ENCODE data around the gene ZNF182. TPM values are rescaled to one million over a fixed set of nuclear protein-coding genes. Genes with fewer than 3 reads are reported as not detected.
"Not testable (repeated sequence)": the region's sequence is repeated elsewhere in the genome, so short reads cannot be mapped to it uniquely, and the experiment has no call there.

Gene ZNF182
- total and polyA plus RNA-seq, 2 experiments from 2014 or later: 3.1 to 4.1 TPM

- H3K9me3 ChIP-seq (ENCODE audit: low read depth): no peaks in the 10 kb centered on the region
- H3K4me1 ChIP-seq (ENCODE audit: low read depth): no peaks in the 10 kb centered on the region
- H3K27me3 ChIP-seq: no peaks in the 10 kb centered on the region
- DNase-seq (ENCODE audit: low read depth in 1 of 2, low spot score in 1 of 2): no peak
- H3K27ac ChIP-seq: no peak overlapping the region
- TF ChIP-seq CTCF (IDR thresholded peaks at IDR 0.05; ENCODE audit: low read depth, low read length): no peak
- H3K36me3 ChIP-seq: no peaks in the 10 kb centered on the region
- no peak overlapping the region for H3K4me3 ChIP-seq
These were observed 47.8 kb downstream of the ZNF182 start for GRCh38 chrX:47956016-47956415.

GRCh38 chrX:47955295-47955694 lies 48.5 kb downstream of the ZNF182 start:
- not testable (repeated sequence) for H3K27ac ChIP-seq; H3K4me3 ChIP-seq; H3K27me3 ChIP-seq; H3K9me3 ChIP-seq (ENCODE audit: low read depth); H3K4me1 ChIP-seq (ENCODE audit: low read depth); DNase-seq (ENCODE audit: low read depth in 1 of 2, low spot score in 1 of 2); H3K36me3 ChIP-seq

GRCh38 chrX:47941423-47941822 lies 62.4 kb downstream of the ZNF182 start:
- Histone ChIP-seq H3K4me3 (no peak overlapping the region), H3K36me3 (no peaks in the 10 kb centered on the region), H3K27me3 (no peaks in the 10 kb centered on the region), H3K9me3 (ENCODE audit: low read depth) (no peaks in the 10 kb centered on the region), H3K27ac (no peak overlapping the region), H3K4me1 (ENCODE audit: low read depth) (no peaks in the 10 kb centered on the region)
- no peak for DNase-seq (ENCODE audit: low read depth in 1 of 2, low spot score in 1 of 2)
- TF ChIP-seq CTCF (IDR thresholded peaks at IDR 0.05; ENCODE audit: low read depth, low read length): no peak

GRCh38 chrX:47940448-47940847 lies 63.3 kb downstream of the ZNF182 start:
- no peak for TF ChIP-seq CTCF (IDR thresholded peaks at IDR 0.05; ENCODE audit: low read depth, low read length)
- Histone ChIP-seq H3K36me3 (no peaks in the 10 kb centered on the region), H3K9me3 (ENCODE audit: low read depth) (no peaks in the 10 kb centered on the region), H3K4me1 (ENCODE audit: low read depth) (peaks cover 4% of the 10 kb centered on the region), H3K27ac (no peak overlapping the region), H3K4me3 (no peak overlapping the region), H3K27me3 (no peaks in the 10 kb centered on the region)
- DNase-seq (ENCODE audit: low read depth in 1 of 2, low spot score in 1 of 2): no peak

- Histone ChIP-seq H3K4me3 (no peak overlapping the region), H3K27me3 (no peaks in the 10 kb centered on the region), H3K36me3 (no peaks in the 10 kb centered on the region), H3K27ac (peak overlapping the region; percentile 78), H3K9me3 (ENCODE audit: low read depth) (no peaks in the 10 kb centered on the region), H3K4me1 (ENCODE audit: low read depth) (peaks cover 11% of the 10 kb centered on the region)
- TF ChIP-seq CTCF (IDR thresholded peaks at IDR 0.05; ENCODE audit: low read depth, low read length): no peak
- no peak for DNase-seq (ENCODE audit: low read depth in 1 of 2, low spot score in 1 of 2)
These were observed 66.9 kb downstream of the ZNF182 start for GRCh38 chrX:47936940-47937317.

GRCh38 chrX:47936224-47936939 lies 67.4 kb downstream of the ZNF182 start:
- H3K27me3 ChIP-seq: no peaks in the 10 kb centered on the region
- H3K4me3 ChIP-seq: peak overlapping the region; percentile 6
- peak overlapping the region; percentile 78 for H3K27ac ChIP-seq
- peaks cover 11% of the 10 kb centered on the region for H3K4me1 ChIP-seq (ENCODE audit: low read depth)
- TF ChIP-seq CTCF (IDR thresholded peaks at IDR 0.05; ENCODE audit: low read depth, low read length): no peak
- no peaks in the 10 kb centered on the region for H3K9me3 ChIP-seq (ENCODE audit: low read depth)
- DNase-seq (ENCODE audit: low read depth in 1 of 2, low spot score in 1 of 2): peak; percentile 25 to 49
- H3K36me3 ChIP-seq: no peaks in the 10 kb centered on the region
